ENCODE data around the gene CORO6.
A peak's percentile ranks its signal among the peaks of the same experiment; 100 is the strongest.

The CORO6 gene

GRCh38 chr17:29630630-29631193 is 8.0 kb upstream of the CORO6 start:
- no peak for DNase-seq (ENCODE audit: low read depth)

- no peak for DNase-seq (ENCODE audit: low read depth)
These were observed 7.1 kb upstream of the CORO6 start for GRCh38 chr17:29629839-29630238.

GRCh38 chr17:29628644-29629043 is 5.9 kb upstream of the CORO6 start:
- no peak for DNase-seq (ENCODE audit: low read depth)

GRCh38 chr17:29627951-29628350 is 5.2 kb upstream of the CORO6 start:
- no peak for DNase-seq (ENCODE audit: low read depth)

GRCh38 chr17:29625037-29625750 is 2.5 kb upstream of the CORO6 start:
- peak; percentile 40 for DNase-seq (ENCODE audit: low read depth)

- no peak for DNase-seq (ENCODE audit: low read depth)
These were observed 1.9 kb upstream of the CORO6 start for GRCh38 chr17:29624586-29624985.

GRCh38 chr17:29623283-29623647 is 553 bp upstream of the CORO6 start:
- DNase-seq (ENCODE audit: low read depth) = no peak

GRCh38 chr17:29621751-29622194 is 939 bp downstream of the CORO6 start:
- no peak for DNase-seq (ENCODE audit: low read depth)

- no peak for DNase-seq (ENCODE audit: low read depth)
These were observed 1.8 kb downstream of the CORO6 start for GRCh38 chr17:29620779-29621500.

GRCh38 chr17:29620271-29620670 is 2.4 kb downstream of the CORO6 start:
- no peak for DNase-seq (ENCODE audit: low read depth)

- DNase-seq (ENCODE audit: low read depth) = no peak
These were observed 3.5 kb downstream of the CORO6 start for GRCh38 chr17:29619251-29619650.

- no peak for DNase-seq (ENCODE audit: low read depth)
These were observed 4.2 kb downstream of the CORO6 start for GRCh38 chr17:29618272-29619065.

GRCh38 chr17:29617481-29618271 is 5.0 kb downstream of the CORO6 start:
- peak; percentile 89 for DNase-seq (ENCODE audit: low read depth)

GRCh38 chr17:29617125-29617480 is 5.6 kb downstream of the CORO6 start:
- DNase-seq (ENCODE audit: low read depth) = peak; percentile 85

- no peak for DNase-seq (ENCODE audit: low read depth)
These were observed 6.2 kb downstream of the CORO6 start for GRCh38 chr17:29616300-29617048.

GRCh38 chr17:29615492-29616299 is 7.0 kb downstream of the CORO6 start:
- DNase-seq (ENCODE audit: low read depth) = peak; percentile 79

GRCh38 chr17:29615048-29615385 is 7.7 kb downstream of the CORO6 start:
- DNase-seq (ENCODE audit: low read depth) = no peak

GRCh38 chr17:29614349-29615047 is 8.2 kb downstream of the CORO6 start:
- DNase-seq (ENCODE audit: low read depth) = no peak

GRCh38 chr17:29613856-29614255 is 8.9 kb downstream of the CORO6 start:
- no peak for DNase-seq (ENCODE audit: low read depth)
